ENCODE measurements around the gene DPH2. TPM values are rescaled to one million over a fixed set of nuclear protein-coding genes. Genes with fewer than 3 reads are reported as not detected.
A peak's percentile ranks its signal among the peaks of the same experiment; 100 is the strongest.

The DPH2 gene
- total and polyA plus RNA-seq, 2 of the 8 experiments (the other 6 are each of a cell fraction or from before 2014, with no cell fraction given): 64.9 to 92.1 TPM

DNA sequence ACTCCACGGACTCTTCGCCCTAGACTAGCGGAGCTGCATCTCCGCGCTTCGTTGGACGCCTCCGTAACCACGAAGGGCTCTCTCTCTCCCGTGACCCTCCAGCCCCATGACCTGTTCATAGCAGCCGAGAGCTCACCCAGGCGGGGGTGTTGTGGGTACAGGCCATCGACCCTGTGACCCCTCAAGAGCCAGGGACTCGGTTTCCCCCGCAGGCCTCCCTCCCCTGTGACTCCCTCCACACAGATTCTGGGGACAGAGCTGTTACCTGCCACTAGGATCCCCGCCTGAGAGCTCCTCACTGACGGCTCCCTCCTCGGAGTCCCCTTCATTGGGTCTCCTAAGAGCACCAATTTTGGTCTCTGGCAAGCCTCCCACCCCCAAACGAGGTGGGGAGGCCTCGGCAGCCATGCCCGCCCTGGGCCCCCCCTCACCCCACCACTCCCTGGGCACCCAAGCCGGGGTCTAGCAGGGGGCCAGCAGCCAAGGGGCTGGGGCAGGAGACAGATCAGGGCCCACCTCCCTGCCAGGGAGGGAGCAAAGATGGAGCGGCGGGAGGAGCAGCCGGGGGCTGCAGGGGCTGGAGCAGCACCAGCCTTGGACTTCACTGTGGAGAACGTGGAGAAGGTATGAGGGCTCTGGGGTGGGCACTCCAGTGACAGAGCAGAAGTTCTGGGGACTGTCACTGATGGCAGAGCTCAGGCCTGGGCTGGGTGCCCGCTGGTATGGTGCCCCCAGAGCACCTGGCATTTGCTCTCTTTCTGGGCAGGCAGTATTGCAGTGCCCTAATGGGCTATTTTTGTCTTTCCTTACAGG is 22.5 kb upstream of the DPH2 start:
- POLR2A ChIA-PET (ENCODE audit: partially characterized antibody): interaction anchor here (0.8 to 6.8 kb wide), 14 partner anchors 8 to 293 kb away, joined by 3 to 29 read pairs (median 4); partner anchors contain the start of genes ATP6V0B, B4GALT2, CCDC24 and DPH2
- DNase-seq (ENCODE audit: low read depth in 1 of 2, low spot score in 2 of 2): no peak

More for the DNA sequence above, 22.5 kb upstream of the DPH2 start:
- Histone ChIP-seq H3K23ac (ENCODE audit: insufficient read length) (no peak overlapping the region), H3K4me2 (ENCODE audit: insufficient read depth in 1 of 2, low read depth in 2 of 2, low read length in 2 of 2) (peak overlapping the region; percentile 66 to 98), H3K56ac (replicated peaks; ENCODE audit: insufficient read length, low read depth, low read length) (no peak overlapping the region), H2AFZ (ENCODE audit: low read length) (peak overlapping the region; percentile 61; the same call in 1 of the 2 replicates), H3K14ac (ENCODE audit: insufficient read length) (no peak overlapping the region), H3K27ac (ENCODE audit: low read depth, low read length) (peak overlapping the region; percentile 99; the same call in 1 of the 2 replicates), H4K5ac (ENCODE audit: insufficient read length, low read depth, low read length) (peak overlapping the region; percentile 45), H3K4ac (replicated peaks; ENCODE audit: insufficient read length, low read depth, low read length) (peak overlapping the region; percentile 57), H2BK20ac (ENCODE audit: low read length) (no peak overlapping the region), H4K91ac (replicated peaks; ENCODE audit: insufficient read length, low read length) (peak overlapping the region; percentile 92), H3K79me2 (ENCODE audit: control insufficient read depth in 1 of 2, insufficient read depth in 2 of 2, low read length in 2 of 2) (no peaks in the 10 kb centered on the region), H3K36me3 (ENCODE audit: control insufficient read depth in 2 of 4, insufficient read depth in 4 of 4, low read length in 3 of 4) (no peaks in the 10 kb centered on the region; a peak in 1 of 8 replicates), H4K20me1 (replicated peaks in 1 of 2; ENCODE audit: control insufficient read depth in 1 of 2, insufficient read depth in 2 of 2, low read length in 2 of 2) (peaks cover 0 to 4% of the 10 kb centered on the region in 2 experiments), H2BK5ac (ENCODE audit: low read depth, low read length) (peak overlapping the region; percentile 99), H3K4me3 (ENCODE audit: extremely low read depth in 1 of 4, insufficient read depth in 2 of 4, low read depth in 3 of 4, low read length in 4 of 4) (peak overlapping the region; percentile 44 to 90 (median 76)), H3K9ac (replicated peaks in 1 of 4; ENCODE audit: extremely low read depth in 1 of 4, low read depth in 3 of 4, low read length in 3 of 4) (peak overlapping the region; percentile 51 to 98 (median 96); a peak in 6 of 7 replicates), H3K4me1 (replicated peaks in 1 of 4; ENCODE audit: control insufficient read depth in 3 of 4, insufficient read depth in 4 of 4, low read length in 3 of 4) (peaks cover 0 to 17% (median 4%) of the 10 kb centered on the region in 4 experiments; a peak in 5 of 7 replicates), H2BK15ac (ENCODE audit: low read length) (peak overlapping the region; percentile 61; the same call in 1 of the 2 replicates), H2BK120ac (replicated peaks; ENCODE audit: low read depth, low read length) (no peak overlapping the region), H3K23me2 (ENCODE audit: low read depth, low read length) (peaks cover 3% of the 10 kb centered on the region; the same call in 1 of the 2 replicates), H2AK5ac (ENCODE audit: low read depth, low read length) (no peak overlapping the region), H2BK12ac (ENCODE audit: low read depth, low read length) (0 out of 2 replicates have a peak overlapping the region, but pooled peaks have one; percentile 95), H3K9me3 (ENCODE audit: insufficient read depth in 2 of 2, low read depth in 1 of 2, low read length in 1 of 2) (no peaks in the 10 kb centered on the region), H3K18ac (ENCODE audit: extremely low read depth, low read length) (peak overlapping the region; percentile 96), H4K8ac (ENCODE audit: extremely low read depth, insufficient read depth, low read length) (peak overlapping the region; percentile 100), H3K79me1 (ENCODE audit: low read depth, low read length) (peaks cover 3% of the 10 kb centered on the region; the same call in 1 of the 2 replicates), H3K27me3 (replicated peaks in 1 of 4; ENCODE audit: control insufficient read depth in 3 of 4, extremely low read depth in 1 of 4, insufficient read depth in 3 of 4, low read length in 3 of 4) (no peaks in the 10 kb centered on the region; a peak in 1 of 7 replicates)
- no peak for FAIRE-seq
- WGBS, 2 experiments (ENCODE audit: extremely low coverage in 1 of 2, insufficient coverage in 1 of 2, insufficient read length in 1 of 2, insufficient replicate concordance in 2 of 2, low coverage in 1 of 2, low lambda C conversion rate in 2 of 2, missing lambda C conversion rate in 1 of 2): 23% methylated on average over 16 of the region's 27 CpGs; no CpG with 5 or more reads in 1 of the 2 experiments
- TF ChIP-seq ASH2L (IDR thresholded peaks at IDR 0.05; ENCODE audit: low read length): no peak
- peak; percentile 70; the same call in 1 of the 2 replicates for TF ChIP-seq PHF8 (conservative IDR thresholded peaks at IDR 0.05; ENCODE audit: low read depth, low read length)
- CTCF ChIA-PET (ENCODE audit: partially characterized antibody): interaction anchor here (0.7 to 10.8 kb wide), 15 partner anchors 9 to 548 kb away, joined by 3 to 151 read pairs (median 4); partner anchors contain the start of genes ARTN and DPH2

Measured in H1 (cell line).